ENCODE data around the gene DMAP1. TPM values are rescaled to one million over a fixed set of nuclear protein-coding genes. Genes with fewer than 3 reads are reported as not detected.

DMAP1 gene
- total RNA-seq, 1 experiment from 2014 or later: 52.9 TPM

DNA sequence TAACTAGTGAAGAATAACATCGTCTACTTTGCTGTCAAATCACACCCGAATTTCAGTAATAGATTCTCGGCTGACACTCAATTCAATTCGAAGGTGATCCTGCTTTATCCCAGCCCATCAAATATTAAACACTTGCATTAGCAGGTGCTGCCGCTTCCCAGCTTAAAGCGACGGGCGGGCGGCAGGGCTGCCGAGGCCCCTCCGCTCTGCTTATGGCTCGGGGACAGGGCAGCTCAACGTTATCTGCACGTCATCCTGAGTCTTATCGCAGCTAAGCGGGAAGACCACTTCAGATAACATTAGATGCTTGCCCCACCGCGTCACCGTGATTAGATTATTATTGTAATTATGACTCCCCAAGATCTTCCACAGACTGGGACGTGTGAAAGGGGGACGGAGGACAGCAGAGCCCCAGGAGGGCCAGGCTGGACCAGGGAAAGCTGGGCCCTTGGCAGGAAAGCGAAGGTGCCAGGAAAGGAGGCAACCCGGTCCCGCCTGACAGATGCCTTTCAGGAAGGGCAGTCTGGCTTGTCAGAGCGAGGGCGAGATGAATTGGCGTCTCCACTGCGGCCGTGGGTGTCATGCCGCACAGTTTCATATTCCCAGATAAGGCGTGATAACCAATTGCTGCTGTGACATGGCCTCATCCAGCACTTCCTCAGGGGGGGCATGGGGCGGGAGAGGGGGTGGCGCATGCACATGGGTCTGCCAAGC, 37.0 kb downstream of the DMAP1 start:
- in situ Hi-C loops (cut with HindIII; ENCODE audit: low pct_unique_long_range_greater_than_20kb, low sequenced_read_pairs): no loop called here

DNA sequence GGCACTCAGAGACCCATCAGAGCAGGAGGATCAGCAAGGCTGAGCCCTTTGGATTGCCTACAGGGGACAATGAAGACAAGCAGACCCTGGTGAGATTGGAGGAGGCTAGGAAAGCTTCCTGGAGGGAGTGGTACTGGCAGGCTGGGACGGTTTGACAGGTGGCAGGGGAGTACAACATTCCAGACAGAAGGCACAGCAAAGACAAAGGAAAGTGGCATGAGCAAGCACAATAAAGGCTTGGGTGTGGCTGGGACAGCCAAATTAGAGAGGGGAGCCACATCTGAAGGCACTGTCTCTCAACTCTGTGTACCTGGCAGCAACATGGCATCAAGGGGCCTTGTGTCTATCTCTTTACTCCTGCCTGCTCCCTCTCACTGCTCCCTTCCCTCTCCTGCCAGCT, 38.2 kb downstream of the DMAP1 start:
- TF ChIP-seq POLR2AphosphoS5 (IDR thresholded peaks at IDR 0.05; ENCODE audit: low read depth, low read length) (no peak), TCF7L2 (IDR thresholded peaks at IDR 0.05; ENCODE audit: low read depth, low read length) (no peak), SIN3A (IDR thresholded peaks at IDR 0.05; ENCODE audit: borderline replicate concordance, insufficient read depth, low read depth, low read length) (no peak)
- TF ChIP-seq, protein P1, sequence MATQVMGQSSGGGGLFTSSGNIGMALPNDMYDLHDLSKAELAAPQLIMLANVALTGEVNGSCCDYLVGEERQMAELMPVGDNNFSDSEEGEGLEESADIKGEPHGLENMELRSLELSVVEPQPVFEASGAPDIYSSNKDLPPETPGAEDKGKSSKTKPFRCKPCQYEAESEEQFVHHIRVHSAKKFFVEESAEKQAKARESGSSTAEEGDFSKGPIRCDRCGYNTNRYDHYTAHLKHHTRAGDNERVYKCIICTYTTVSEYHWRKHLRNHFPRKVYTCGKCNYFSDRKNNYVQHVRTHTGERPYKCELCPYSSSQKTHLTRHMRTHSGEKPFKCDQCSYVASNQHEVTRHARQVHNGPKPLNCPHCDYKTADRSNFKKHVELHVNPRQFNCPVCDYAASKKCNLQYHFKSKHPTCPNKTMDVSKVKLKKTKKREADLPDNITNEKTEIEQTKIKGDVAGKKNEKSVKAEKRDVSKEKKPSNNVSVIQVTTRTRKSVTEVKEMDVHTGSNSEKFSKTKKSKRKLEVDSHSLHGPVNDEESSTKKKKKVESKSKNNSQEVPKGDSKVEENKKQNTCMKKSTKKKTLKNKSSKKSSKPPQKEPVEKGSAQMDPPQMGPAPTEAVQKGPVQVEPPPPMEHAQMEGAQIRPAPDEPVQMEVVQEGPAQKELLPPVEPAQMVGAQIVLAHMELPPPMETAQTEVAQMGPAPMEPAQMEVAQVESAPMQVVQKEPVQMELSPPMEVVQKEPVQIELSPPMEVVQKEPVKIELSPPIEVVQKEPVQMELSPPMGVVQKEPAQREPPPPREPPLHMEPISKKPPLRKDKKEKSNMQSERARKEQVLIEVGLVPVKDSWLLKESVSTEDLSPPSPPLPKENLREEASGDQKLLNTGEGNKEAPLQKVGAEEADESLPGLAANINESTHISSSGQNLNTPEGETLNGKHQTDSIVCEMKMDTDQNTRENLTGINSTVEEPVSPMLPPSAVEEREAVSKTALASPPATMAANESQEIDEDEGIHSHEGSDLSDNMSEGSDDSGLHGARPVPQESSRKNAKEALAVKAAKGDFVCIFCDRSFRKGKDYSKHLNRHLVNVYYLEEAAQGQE (IDR thresholded peaks at IDR 0.05; ENCODE audit: insufficient read depth in 1 of 2, low read depth in 2 of 2, low read length in 1 of 2): no peak
- TF ChIP-seq, protein P2, sequence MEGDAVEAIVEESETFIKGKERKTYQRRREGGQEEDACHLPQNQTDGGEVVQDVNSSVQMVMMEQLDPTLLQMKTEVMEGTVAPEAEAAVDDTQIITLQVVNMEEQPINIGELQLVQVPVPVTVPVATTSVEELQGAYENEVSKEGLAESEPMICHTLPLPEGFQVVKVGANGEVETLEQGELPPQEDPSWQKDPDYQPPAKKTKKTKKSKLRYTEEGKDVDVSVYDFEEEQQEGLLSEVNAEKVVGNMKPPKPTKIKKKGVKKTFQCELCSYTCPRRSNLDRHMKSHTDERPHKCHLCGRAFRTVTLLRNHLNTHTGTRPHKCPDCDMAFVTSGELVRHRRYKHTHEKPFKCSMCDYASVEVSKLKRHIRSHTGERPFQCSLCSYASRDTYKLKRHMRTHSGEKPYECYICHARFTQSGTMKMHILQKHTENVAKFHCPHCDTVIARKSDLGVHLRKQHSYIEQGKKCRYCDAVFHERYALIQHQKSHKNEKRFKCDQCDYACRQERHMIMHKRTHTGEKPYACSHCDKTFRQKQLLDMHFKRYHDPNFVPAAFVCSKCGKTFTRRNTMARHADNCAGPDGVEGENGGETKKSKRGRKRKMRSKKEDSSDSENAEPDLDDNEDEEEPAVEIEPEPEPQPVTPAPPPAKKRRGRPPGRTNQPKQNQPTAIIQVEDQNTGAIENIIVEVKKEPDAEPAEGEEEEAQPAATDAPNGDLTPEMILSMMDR (IDR thresholded peaks at IDR 0.05): no peak
- no TSS peak for BruUV-seq (replicated peaks)
- DNase-seq (ENCODE audit: low read depth, low spot score) (no peak), ATAC-seq (no peak)
- H3K9me3 ChIP-seq (ENCODE audit: control insufficient read depth, insufficient read depth, low read depth, low read length): no peaks in the 10 kb centered on the region
- ChIA-PET CTCF (no interaction called here), POLR2A (interaction anchor here (0.6 kb wide), 1 partner anchor 49 kb away, joined by 3 read pairs; no protein-coding TSS in a partner anchor)
- no peaks in the 10 kb centered on the region for H3K36me3 ChIP-seq (ENCODE audit: control insufficient read depth, insufficient read depth, low read length)
- in situ Hi-C loops (cut with HindIII; ENCODE audit: low pct_unique_long_range_greater_than_20kb, low sequenced_read_pairs): no loop called here
- intact Hi-C loops (cut with micrococcal nuclease; ENCODE audit: unreplicated experiment): no loop called here
- no peak overlapping the region for H3K27ac ChIP-seq (ENCODE audit: low read length)
- H3K4me3 ChIP-seq (ENCODE audit: low read depth in 2 of 2, low read length in 2 of 2): no peak overlapping the region
- H3K4me1 ChIP-seq (ENCODE audit: control insufficient read depth, insufficient read depth, low read length): no peaks in the 10 kb centered on the region
- no peaks in the 10 kb centered on the region for H3K27me3 ChIP-seq (ENCODE audit: control insufficient read depth, insufficient read depth, low read length)

More for the DNA sequence above, 37.0 kb downstream of the DMAP1 start:
- ChIA-PET CTCF (no interaction called here), POLR2A (no interaction called here)
- H3K27ac ChIP-seq (ENCODE audit: low read length): no peak overlapping the region
- intact Hi-C loops (cut with micrococcal nuclease; ENCODE audit: unreplicated experiment): no loop called here
- H3K4me3 ChIP-seq (ENCODE audit: low read depth in 2 of 2, low read length in 2 of 2): no peak overlapping the region
- ATAC-seq: no peak
- no TSS peak for BruUV-seq (replicated peaks)
- no peaks in the 10 kb centered on the region for H3K4me1 ChIP-seq (ENCODE audit: control insufficient read depth, insufficient read depth, low read length)
- no peaks in the 10 kb centered on the region for H3K9me3 ChIP-seq (ENCODE audit: control insufficient read depth, insufficient read depth, low read depth, low read length)
- no peaks in the 10 kb centered on the region for H3K36me3 ChIP-seq (ENCODE audit: control insufficient read depth, insufficient read depth, low read length)
- TF ChIP-seq TCF7L2 (IDR thresholded peaks at IDR 0.05; ENCODE audit: low read depth, low read length): no peak
- TF ChIP-seq SIN3A (IDR thresholded peaks at IDR 0.05; ENCODE audit: borderline replicate concordance, insufficient read depth, low read depth, low read length): no peak
- no peak for TF ChIP-seq POLR2AphosphoS5 (IDR thresholded peaks at IDR 0.05; ENCODE audit: low read depth, low read length)
- TF ChIP-seq, protein P1 (IDR thresholded peaks at IDR 0.05; ENCODE audit: insufficient read depth in 1 of 2, low read depth in 2 of 2, low read length in 1 of 2): no peak
- TF ChIP-seq, protein P2 (IDR thresholded peaks at IDR 0.05): no peak
- H3K27me3 ChIP-seq (ENCODE audit: control insufficient read depth, insufficient read depth, low read length): no peaks in the 10 kb centered on the region
- DNase-seq (ENCODE audit: low read depth, low spot score): no peak

All from Panc1 (cell line).